ENCODE measurements around the gene SRMS.

SRMS gene

DNA sequence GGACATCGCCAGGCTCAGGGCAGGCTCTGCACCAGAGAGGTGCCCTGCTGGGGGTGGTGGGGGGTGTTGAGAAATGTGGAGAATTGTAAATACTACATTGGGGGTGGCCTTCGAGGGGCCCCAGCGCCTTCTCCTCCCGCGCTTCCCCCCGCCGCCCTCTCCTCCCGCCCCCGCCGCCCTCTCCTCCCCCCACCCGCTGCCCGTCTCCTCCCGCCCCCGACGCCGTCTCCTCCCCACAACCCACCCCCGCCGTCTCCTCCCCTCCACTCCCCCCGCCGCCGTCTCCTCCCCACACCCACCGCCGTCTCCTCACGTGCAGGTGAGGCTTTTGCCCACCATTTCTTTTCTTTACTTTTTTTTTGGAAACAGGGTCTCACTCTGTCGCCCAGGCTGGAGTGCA lies 1.5 kb upstream of the SRMS start:
- DNase-seq (ENCODE audit: extremely low read depth, low read depth): no peak
- TF ChIP-seq, protein P1, sequence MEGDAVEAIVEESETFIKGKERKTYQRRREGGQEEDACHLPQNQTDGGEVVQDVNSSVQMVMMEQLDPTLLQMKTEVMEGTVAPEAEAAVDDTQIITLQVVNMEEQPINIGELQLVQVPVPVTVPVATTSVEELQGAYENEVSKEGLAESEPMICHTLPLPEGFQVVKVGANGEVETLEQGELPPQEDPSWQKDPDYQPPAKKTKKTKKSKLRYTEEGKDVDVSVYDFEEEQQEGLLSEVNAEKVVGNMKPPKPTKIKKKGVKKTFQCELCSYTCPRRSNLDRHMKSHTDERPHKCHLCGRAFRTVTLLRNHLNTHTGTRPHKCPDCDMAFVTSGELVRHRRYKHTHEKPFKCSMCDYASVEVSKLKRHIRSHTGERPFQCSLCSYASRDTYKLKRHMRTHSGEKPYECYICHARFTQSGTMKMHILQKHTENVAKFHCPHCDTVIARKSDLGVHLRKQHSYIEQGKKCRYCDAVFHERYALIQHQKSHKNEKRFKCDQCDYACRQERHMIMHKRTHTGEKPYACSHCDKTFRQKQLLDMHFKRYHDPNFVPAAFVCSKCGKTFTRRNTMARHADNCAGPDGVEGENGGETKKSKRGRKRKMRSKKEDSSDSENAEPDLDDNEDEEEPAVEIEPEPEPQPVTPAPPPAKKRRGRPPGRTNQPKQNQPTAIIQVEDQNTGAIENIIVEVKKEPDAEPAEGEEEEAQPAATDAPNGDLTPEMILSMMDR (IDR thresholded peaks at IDR 0.05; ENCODE audit: low read depth, low read length): no peak

DNA sequence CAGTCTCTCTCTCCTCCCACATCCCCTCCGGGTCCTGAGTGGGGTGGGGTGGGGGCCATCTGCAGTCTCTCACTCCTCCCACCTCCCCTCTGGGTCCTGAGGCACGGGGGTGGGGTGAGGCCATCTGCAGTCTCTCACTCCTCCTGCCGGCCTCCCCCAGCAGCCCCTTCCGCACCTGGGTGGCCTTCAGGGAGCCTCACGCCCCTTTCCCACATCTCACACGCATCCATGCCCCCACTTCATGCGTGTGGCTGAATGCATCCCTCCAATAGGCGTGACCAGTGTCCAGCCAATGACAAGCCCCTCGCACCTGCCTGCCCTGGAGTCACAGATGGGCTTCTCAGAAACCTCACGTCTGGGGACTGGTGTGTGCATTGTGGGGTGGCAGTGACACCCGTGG lies 993 bp upstream of the SRMS start:
- no peak for DNase-seq (ENCODE audit: extremely low read depth, low read depth)

DNA sequence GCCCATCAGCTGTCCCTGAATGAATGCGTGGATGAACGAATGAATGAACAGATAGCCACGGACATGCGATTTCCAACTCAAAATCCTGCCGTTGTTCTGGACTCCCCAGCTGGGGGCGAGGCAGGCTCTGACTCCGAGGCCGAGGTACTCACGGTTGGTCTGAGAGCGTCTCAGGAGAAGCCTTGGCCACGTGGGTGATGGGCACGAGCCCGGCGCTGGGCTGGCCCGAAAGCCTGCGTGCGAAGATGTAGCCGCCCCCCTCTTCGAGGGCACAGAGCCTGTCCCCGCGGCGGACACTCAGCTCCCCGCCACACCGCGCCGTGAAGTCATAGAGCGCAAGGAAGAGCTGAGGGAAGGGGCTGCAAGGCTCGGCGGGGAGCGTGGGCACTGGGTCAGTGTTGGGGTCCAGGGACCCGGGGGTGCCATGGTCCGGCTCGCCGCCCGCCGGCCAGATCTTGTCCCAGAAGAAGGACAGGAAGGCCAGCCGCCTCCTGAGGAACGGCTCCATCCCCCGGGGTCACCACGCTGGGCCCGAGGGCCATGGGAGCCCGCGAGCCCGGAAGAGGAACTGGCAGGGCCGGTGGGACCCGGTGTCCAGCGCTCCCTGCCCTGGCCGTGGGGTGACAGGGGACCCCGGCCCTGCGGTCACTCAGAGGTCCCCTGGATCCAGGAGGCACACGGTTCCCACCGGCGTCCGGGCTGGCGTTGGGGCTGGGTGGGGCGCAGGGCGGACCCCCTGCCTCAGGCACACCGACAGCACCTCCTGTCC lies 409 bp downstream of the SRMS start:
- TF ChIP-seq, protein P1 (IDR thresholded peaks at IDR 0.05; ENCODE audit: low read depth, low read length): no peak
- no peak for DNase-seq (ENCODE audit: extremely low read depth, low read depth)

More for the DNA sequence above, 993 bp upstream of the SRMS start:
- TF ChIP-seq, protein P1 (IDR thresholded peaks at IDR 0.05; ENCODE audit: low read depth, low read length): no peak

DNA sequence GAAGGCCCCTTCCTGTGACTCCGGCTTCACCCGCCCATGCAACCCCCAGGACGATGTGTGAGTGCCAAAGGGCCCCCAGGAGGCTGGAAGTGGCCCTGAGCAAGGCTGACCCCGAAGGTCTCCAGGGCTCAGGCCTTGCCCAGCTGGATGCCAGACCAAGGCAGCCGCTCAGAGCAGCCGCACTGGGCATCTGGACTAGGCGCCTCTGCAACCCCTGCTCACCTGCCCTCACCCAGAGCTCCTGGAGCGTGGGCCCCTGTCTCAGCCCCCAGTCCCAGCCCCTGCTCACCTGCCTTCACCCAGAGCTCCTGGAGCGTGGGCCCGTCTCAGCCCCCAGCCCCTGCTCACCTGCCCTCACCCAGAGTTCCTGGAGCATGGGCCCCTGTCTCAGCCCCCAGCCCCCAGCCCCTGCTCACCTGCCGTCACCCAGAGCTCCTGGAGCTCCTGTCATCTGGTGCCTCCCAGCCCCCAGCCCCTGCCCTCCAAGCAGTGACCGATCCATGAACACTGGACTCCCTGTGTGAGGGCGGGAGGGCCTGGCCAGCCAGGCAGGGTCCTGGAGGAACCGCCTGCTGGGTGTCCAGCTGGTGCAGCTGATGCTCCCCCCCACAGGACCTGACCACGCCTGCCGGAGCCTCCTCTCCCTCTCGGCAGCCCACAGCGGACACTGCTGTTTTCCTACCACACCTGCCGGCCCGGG lies 1.1 kb downstream of the SRMS start:
- DNase-seq (ENCODE audit: extremely low read depth, low read depth): no peak
- TF ChIP-seq, protein P1 (IDR thresholded peaks at IDR 0.05; ENCODE audit: low read depth, low read length): no peak

DNA sequence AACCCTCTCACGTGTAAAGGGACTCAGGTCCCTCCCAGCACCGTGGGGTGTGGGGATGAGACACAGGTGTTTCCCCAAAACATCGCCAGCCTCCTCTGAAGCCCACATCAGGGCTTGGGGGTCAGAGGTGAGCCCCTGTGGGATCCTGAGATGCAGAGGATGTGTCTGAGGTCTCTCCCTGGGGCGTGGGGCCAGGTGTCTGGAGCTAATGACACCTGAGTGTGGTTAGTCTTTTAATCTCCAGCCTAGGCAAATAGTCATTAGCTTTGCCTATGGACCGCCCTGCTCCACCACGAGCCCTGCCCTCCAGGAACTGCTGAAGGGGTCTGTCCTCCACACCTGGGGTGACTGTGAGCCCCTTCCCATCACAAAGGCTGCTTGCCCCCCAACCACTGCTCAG lies 1.7 kb downstream of the SRMS start:
- DNase-seq (ENCODE audit: extremely low read depth, low read depth): no peak
- TF ChIP-seq, protein P1 (IDR thresholded peaks at IDR 0.05; ENCODE audit: low read depth, low read length): no peak

DNA sequence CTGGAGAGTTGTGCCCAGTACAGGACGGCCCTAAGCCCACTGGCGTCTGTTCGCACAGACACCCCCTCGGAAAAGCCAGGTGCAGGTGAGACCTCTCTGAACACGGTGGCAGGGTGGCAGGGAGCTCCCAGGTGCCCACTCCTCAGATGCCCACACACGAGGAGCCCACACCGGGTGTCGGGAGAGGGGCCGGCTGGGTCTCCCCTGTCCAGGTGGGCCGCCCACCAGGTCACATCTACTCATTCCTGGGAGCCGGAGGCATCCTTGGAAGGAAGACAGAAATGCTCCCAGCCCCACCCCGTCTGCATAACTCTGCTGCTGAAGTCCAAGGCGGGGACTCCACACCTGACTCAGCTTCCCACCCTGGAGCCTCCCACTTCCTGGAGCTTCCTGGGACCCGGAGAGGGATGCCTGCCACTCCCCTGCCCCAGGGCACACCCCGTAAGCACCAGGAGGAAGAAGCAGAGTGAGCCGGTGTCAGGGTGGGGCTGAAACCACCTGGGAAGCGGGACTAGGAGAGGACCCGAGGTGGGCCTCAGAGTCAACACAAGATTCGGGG lies 2.5 kb downstream of the SRMS start:
- DNase-seq (ENCODE audit: extremely low read depth, low read depth): no peak
- TF ChIP-seq, protein P1 (IDR thresholded peaks at IDR 0.05; ENCODE audit: low read depth, low read length): no peak
